ENCODE measurements around the gene TMEM247.

DNA sequence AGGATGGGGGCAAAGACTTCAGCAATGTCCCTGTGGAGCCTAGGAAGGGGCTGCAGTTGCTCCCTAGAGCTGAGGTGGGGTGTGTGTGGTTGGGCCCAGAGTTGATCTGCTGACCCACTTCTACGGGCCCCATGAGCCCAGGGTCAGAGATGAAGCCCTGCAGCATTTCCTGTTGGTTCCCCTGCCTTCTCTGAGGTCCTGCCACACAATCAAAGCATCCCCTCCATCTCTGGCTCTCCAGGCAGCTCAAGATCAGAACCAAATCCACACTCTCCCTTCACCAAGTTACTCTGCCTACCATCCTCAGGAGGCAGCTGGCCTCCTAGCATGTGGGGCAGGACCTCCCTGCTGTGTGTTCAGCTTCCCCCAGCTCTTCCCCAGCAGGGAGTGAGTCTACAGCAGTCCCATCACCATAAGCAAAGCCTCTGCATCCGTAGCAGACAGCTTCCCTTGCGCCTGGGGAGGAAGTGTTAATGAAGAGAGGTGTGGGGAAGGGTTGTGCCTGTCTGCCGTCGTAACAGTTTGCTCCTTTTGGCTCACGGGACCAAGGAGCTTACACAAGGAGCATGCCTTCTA is 26.9 kb downstream of the TMEM247 start:
- TF ChIP-seq CTCF (IDR thresholded peaks at IDR 0.05 in 2 of 3, conservative IDR thresholded peaks at IDR 0.05 in 1 of 3; ENCODE audit: control insufficient read depth in 2 of 3, extremely low read depth in 1 of 3, insufficient read depth in 1 of 3, low read depth in 3 of 3, low read length in 3 of 3) (no peak), JUND (IDR thresholded peaks at IDR 0.05; ENCODE audit: low read depth, low read length) (no peak), POLR2A (IDR thresholded peaks at IDR 0.05; ENCODE audit: low read depth, low read length) (no peak), NR2F1 (conservative IDR thresholded peaks at IDR 0.05) (no peak), KLF5 (IDR thresholded peaks at IDR 0.05; ENCODE audit: partially characterized antibody) (no peak), CHD2 (IDR thresholded peaks at IDR 0.05; ENCODE audit: borderline replicate concordance, low read depth, low read length) (no peak), SP1 (IDR thresholded peaks at IDR 0.05; ENCODE audit: low read depth, low read length) (no peak), EED (IDR thresholded peaks at IDR 0.05; ENCODE audit: low read depth) (no peak), ZNF622 (IDR thresholded peaks at IDR 0.05) (no peak), ZBTB33 (IDR thresholded peaks at IDR 0.05) (no peak), EP300 (IDR thresholded peaks at IDR 0.05; ENCODE audit: borderline replicate concordance in 1 of 2, control insufficient read depth in 1 of 2, low read depth in 2 of 2, low read length in 2 of 2) (no peak), MEF2A (IDR thresholded peaks at IDR 0.05; ENCODE audit: insufficient read depth, low read depth, low read length) (no peak)

Data from GM12878 (cell line).